NCI-H1048 (cell line): ENCODE results near the gene RAB30.

Experiments
- DNase-seq: peaks from one replicate; lab custom pipeline; 2025; lab: John Stamatoyannopoulos, UW

RAB30 gene

GRCh38 chr11:83071567-83072349 is at the start of gene RAB30:
RAB30 (minus strand) TSS chr11:83071897; CDS start chr11:82997316, 74,581 bp downstream.
- DNase-seq = peak; percentile 98

- no peak for DNase-seq
Observed at GRCh38 chr11:83120327-83120726, 48.6 kb upstream of the RAB30 start.

- DNase-seq = no peak
Observed at GRCh38 chr11:83119216-83119615, 47.5 kb upstream of the RAB30 start.

- no peak for DNase-seq
Observed at GRCh38 chr11:83118814-83119213, 47.1 kb upstream of the RAB30 start.

GRCh38 chr11:83116015-83116641 is 44.4 kb upstream of the RAB30 start:
- DNase-seq = no peak

- DNase-seq = no peak
Observed at GRCh38 chr11:83115551-83115950, 43.9 kb upstream of the RAB30 start.

- DNase-seq = no peak
Observed at GRCh38 chr11:83115026-83115425, 43.3 kb upstream of the RAB30 start.

GRCh38 chr11:83112886-83113285 is 41.2 kb upstream of the RAB30 start:
- no peak for DNase-seq

GRCh38 chr11:83105168-83105567 is 33.5 kb upstream of the RAB30 start:
- no peak for DNase-seq

- no peak for DNase-seq
Observed at GRCh38 chr11:83102834-83103233, 31.1 kb upstream of the RAB30 start.

GRCh38 chr11:83097429-83098075 is 25.9 kb upstream of the RAB30 start:
- DNase-seq = no peak

GRCh38 chr11:83093634-83094033 is 21.9 kb upstream of the RAB30 start:
- DNase-seq = no peak

GRCh38 chr11:83092488-83093384 is 21.0 kb upstream of the RAB30 start:
- DNase-seq = no peak

GRCh38 chr11:83088965-83089364 is 17.3 kb upstream of the RAB30 start:
- no peak for DNase-seq

- DNase-seq = no peak
Observed at GRCh38 chr11:83087035-83087434, 15.3 kb upstream of the RAB30 start.

- no peak for DNase-seq
Observed at GRCh38 chr11:83079820-83080219, 8.1 kb upstream of the RAB30 start.

- DNase-seq = no peak
Observed at GRCh38 chr11:83078269-83078668, 6.6 kb upstream of the RAB30 start.

- no peak for DNase-seq
Observed at GRCh38 chr11:83073884-83074283, 2.2 kb upstream of the RAB30 start.

GRCh38 chr11:83073258-83073657 is 1.6 kb upstream of the RAB30 start:
- no peak for DNase-seq

GRCh38 chr11:83072350-83073242 is 899 bp upstream of the RAB30 start:
- no peak for DNase-seq
